Gastrocnemius medialis (tissue), 4 donors: Measurements from ENCODE around the gene NRG3. TPM values are rescaled to one million over a fixed set of nuclear protein-coding genes. Genes with fewer than 3 reads are reported as not detected.

ENCODE experiments used
- ATAC-seq, 2 donors: fragments of 150-250 bp; one replicate each; pipeline ENCODE4 v1.9.1; 2016
- DNase-seq, 2 donors: peaks; one replicate each; pipeline ENCODE4 v3.0.0-alpha.2; 2019
- H3K27ac ChIP-seq, 4 donors: fragments of 200-600 bp; sonication (generic); 1 replicate in 1 of 4; 2 replicates in 3 of 4; pipeline ENCODE4 v1.5.1; 2016 to 2018; ENCODE audit warnings: mild to moderate bottlenecking in 2 of 4, moderate library complexity in 1 of 4
- H3K27me3 ChIP-seq, 3 donors: fragments of 200-600 bp; sonication (generic) in 2 of 3; 1 replicate in 1 of 3; 2 replicates in 2 of 3; pipeline versions ENCODE4 v1.5.1 to v1.6.0; 2016 to 2019; ENCODE audit warnings: mild to moderate bottlenecking in 1 of 3, moderate library complexity in 1 of 3
- H3K36me3 ChIP-seq, 2 donors: fragments of 200-600 bp; sonication (generic) in 1 of 2; one replicate each; pipeline ENCODE4 v1.5.1; 2017 to 2018
- H3K4me1 ChIP-seq, 2 donors: fragments of 200-600 bp; sonication (generic) in 1 of 2; one replicate each; pipeline ENCODE4 v1.5.1; 2016 to 2017; ENCODE audit warnings: mild to moderate bottlenecking in 2 of 2
- H3K4me3 ChIP-seq, 4 donors: fragments of 200-600 bp; sonication (generic) in 3 of 4; 1 replicate in 1 of 4; 2 replicates in 3 of 4; pipeline ENCODE4 v1.5.1; 2016 to 2019; ENCODE audit warnings: mild to moderate bottlenecking in 2 of 4
- H3K9me3 ChIP-seq, 3 donors: fragments of 200-600 bp; sonication (generic) in 2 of 3; 1 replicate in 1 of 3; 2 replicates in 2 of 3; pipeline ENCODE4 v1.5.1; 2016 to 2019
- CTCF ChIP-seq, 5 experiments: fragments of 450-650 bp in 3 of 5; fragments of 200-600 bp in 2 of 5; sonication (generic) in 2 of 5; IDR thresholded peaks in 4 of 5; conservative IDR thresholded peaks in 1 of 5; 1 replicate in 4 of 5; 2 replicates in 1 of 5; pipeline ENCODE4 v1.5.1; 2016 to 2019; ENCODE audit warnings: antibody characterized with exemption in 5 of 5, mild to moderate bottlenecking in 3 of 5, moderate library complexity in 3 of 5
- POLR2A ChIP-seq, 2 donors: fragments of 450-650 bp; IDR thresholded peaks; one replicate each; pipeline ENCODE4 v1.6.1; 2017; ENCODE audit warnings: antibody characterized with exemption in 2 of 2, mild to moderate bottlenecking in 2 of 2, moderate library complexity in 2 of 2
- in situ Hi-C, 4 donors: fragments of 200-750 bp; cut with MboI; loops; one replicate each; pipeline versions ENCODE4 v1.15.0 to v1.8.0; 2017; ENCODE audit warnings: low sequenced_read_pairs in 4 of 4
- intact Hi-C: fragments of 100-400 bp; cut with DNase I; formaldehyde crosslinking; loops from one replicate; pipeline ENCODE4 v1.15.1; 2023; ENCODE audit warnings: low total_unique reads
- total RNA-seq, 4 donors: library from RNA; depleted of rRNA; stranded (reverse); fragments of >200 nt; gene quantifications; one replicate each; pipeline versions ENCODE4 v1.1.0 to v1.2.3, GENCODE V29; 2016

The NRG3 gene
- total RNA-seq, 4 donors from 2014 or later: not detected

GRCh38 chr10:82402906-82403401 lies 528.0 kb downstream of the NRG3 start:
- intact Hi-C loops (no loop called here), in situ Hi-C loops (no loop called here)
- no peak for TF ChIP-seq POLR2A (IDR thresholded peaks at IDR 0.05)
- TF ChIP-seq CTCF (IDR thresholded peaks at IDR 0.05 in 4 of 5, conservative IDR thresholded peaks at IDR 0.05 in 1 of 5): no peak
- no peaks in the 10 kb centered on the region for H3K9me3 ChIP-seq
- no peak overlapping the region for H3K4me3 ChIP-seq
- H3K36me3 ChIP-seq: no peaks in the 10 kb centered on the region
- H3K4me1 ChIP-seq: no peaks in the 10 kb centered on the region
- H3K27ac ChIP-seq: no peak overlapping the region
- ATAC-seq (no peak), DNase-seq (no peak)
- no peaks in the 10 kb centered on the region for H3K27me3 ChIP-seq

- ATAC-seq: no peak
These were observed 534.7 kb downstream of the NRG3 start for GRCh38 chr10:82409671-82410070.

GRCh38 chr10:82411416-82411815 lies 536.4 kb downstream of the NRG3 start:
- in situ Hi-C loops: no loop called here
- Histone ChIP-seq H3K36me3 (no peaks in the 10 kb centered on the region), H3K27ac (no peak overlapping the region), H3K27me3 (no peaks in the 10 kb centered on the region), H3K9me3 (no peaks in the 10 kb centered on the region), H3K4me3 (no peak overlapping the region), H3K4me1 (no peaks in the 10 kb centered on the region)
- TF ChIP-seq POLR2A (IDR thresholded peaks at IDR 0.05) (no peak), CTCF (IDR thresholded peaks at IDR 0.05 in 4 of 5, conservative IDR thresholded peaks at IDR 0.05 in 1 of 5) (no peak)
- no peak for DNase-seq
- no peak for ATAC-seq
- intact Hi-C loops: no loop called here

More at GRCh38 chr10:82409671-82410070, 534.7 kb downstream of the NRG3 start:
- in situ Hi-C loops: no loop called here
- H3K9me3 ChIP-seq: no peaks in the 10 kb centered on the region
- no peaks in the 10 kb centered on the region for H3K36me3 ChIP-seq
- no peak overlapping the region for H3K27ac ChIP-seq
- DNase-seq: no peak
- TF ChIP-seq POLR2A (IDR thresholded peaks at IDR 0.05) (no peak), CTCF (IDR thresholded peaks at IDR 0.05 in 4 of 5, conservative IDR thresholded peaks at IDR 0.05 in 1 of 5) (no peak)
- H3K27me3 ChIP-seq: no peaks in the 10 kb centered on the region
- H3K4me3 ChIP-seq: no peak overlapping the region
- intact Hi-C loops: no loop called here
- H3K4me1 ChIP-seq: no peaks in the 10 kb centered on the region

GRCh38 chr10:82420001-82420400 lies 545.0 kb downstream of the NRG3 start:
- no peaks in the 10 kb centered on the region for H3K36me3 ChIP-seq
- no peak overlapping the region for H3K4me3 ChIP-seq
- no peak overlapping the region for H3K27ac ChIP-seq
- H3K4me1 ChIP-seq: no peaks in the 10 kb centered on the region
- intact Hi-C loops: no loop called here
- no peak for TF ChIP-seq POLR2A (IDR thresholded peaks at IDR 0.05)
- no peaks in the 10 kb centered on the region for H3K9me3 ChIP-seq
- in situ Hi-C loops: no loop called here
- DNase-seq: no peak
- no peak for ATAC-seq
- no peaks in the 10 kb centered on the region for H3K27me3 ChIP-seq

GRCh38 chr10:82429302-82429701 lies 554.3 kb downstream of the NRG3 start:
- H3K27ac ChIP-seq: no peak overlapping the region
- DNase-seq (no peak), ATAC-seq (no peak)
- no peaks in the 10 kb centered on the region for H3K9me3 ChIP-seq
- intact Hi-C loops (no loop called here), in situ Hi-C loops (no loop called here)
- H3K36me3 ChIP-seq: no peaks in the 10 kb centered on the region
- H3K4me1 ChIP-seq: no peaks in the 10 kb centered on the region
- H3K27me3 ChIP-seq: no peaks in the 10 kb centered on the region
- no peak overlapping the region for H3K4me3 ChIP-seq
- no peak for TF ChIP-seq POLR2A (IDR thresholded peaks at IDR 0.05)
- TF ChIP-seq CTCF (IDR thresholded peaks at IDR 0.05 in 4 of 5, conservative IDR thresholded peaks at IDR 0.05 in 1 of 5): no peak
